ENCODE measurements around the gene SH2D7. TPM values are rescaled to one million over a fixed set of nuclear protein-coding genes. Genes with fewer than 3 reads are reported as not detected.

Gene SH2D7
- total RNA-seq, 1 experiment from 2014 or later, result not detected

- H3K27ac Mint-ChIP-seq (ENCODE audit: unreplicated experiment), result peak within 1 kb of the TSS; percentile 38
- intact Hi-C loops (cut with micrococcal nuclease; ENCODE audit: unreplicated experiment), result no loop called here
- peak; percentile 75 for DNase-seq
- no TSS peak for BruUV-seq (replicated peaks)
- no peaks in the 10 kb centered on the region for H3K27me3 Mint-ChIP-seq (ENCODE audit: unreplicated experiment)
- H3K4me1 Mint-ChIP-seq (ENCODE audit: low read depth, unreplicated experiment), result peaks cover 29% of the 10 kb centered on the region
- H3K36me3 Mint-ChIP-seq (ENCODE audit: insufficient read depth, unreplicated experiment), result peaks cover 32% of the 10 kb centered on the region
- H3K4me3 Mint-ChIP-seq (ENCODE audit: low read depth, unreplicated experiment), result peak within 1 kb of the TSS; percentile 85
- CTCF ChIA-PET, result interaction anchor here (0.6 kb wide), 1 partner anchor 20 kb away, joined by 3 read pairs; no protein-coding TSS in a partner anchor
- H3K9me3 Mint-ChIP-seq (ENCODE audit: low read depth, unreplicated experiment), result no peaks in the 10 kb centered on the region
- no peak for TF ChIP-seq CTCF (IDR thresholded peaks at IDR 0.05; ENCODE audit: unreplicated experiment)
Observed at GRCh38 chr15:78077053-78077870, 15.1 kb upstream of the SH2D7 start, which contains the start of gene TBC1D2B. TBC1D2B (minus strand) TSS chr15:78077711; CDS start chr15:78077652, 59 bp downstream.

DNA sequence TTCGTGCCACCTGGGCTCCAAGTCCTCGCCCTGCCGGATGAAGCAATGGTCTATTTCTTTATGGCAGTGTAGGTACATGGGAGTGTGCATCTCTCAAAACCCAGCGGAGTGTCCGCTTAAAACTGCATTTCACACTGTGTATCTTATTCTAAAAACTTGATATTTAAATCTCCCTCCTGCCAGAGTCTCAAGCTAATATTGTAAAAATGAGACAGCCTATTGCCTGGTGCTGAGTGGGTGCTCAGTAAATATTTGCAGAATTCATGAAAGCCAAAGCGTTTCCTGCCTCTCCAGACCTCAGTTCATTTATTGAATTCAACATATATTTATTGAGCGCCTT is 14.5 kb upstream of the SH2D7 start:
- no TSS peak for BruUV-seq (replicated peaks)

GRCh38 chr15:78079298-78080087 is 12.9 kb upstream of the SH2D7 start:
- H3K27ac Mint-ChIP-seq (ENCODE audit: unreplicated experiment), result no peak overlapping the region
- H3K36me3 Mint-ChIP-seq (ENCODE audit: insufficient read depth, unreplicated experiment), result peaks cover 32% of the 10 kb centered on the region
- DNase-seq, result no peak
- intact Hi-C loops (cut with micrococcal nuclease; ENCODE audit: unreplicated experiment), result no loop called here
- no peaks in the 10 kb centered on the region for H3K27me3 Mint-ChIP-seq (ENCODE audit: unreplicated experiment)
- CTCF ChIA-PET, result interaction anchor here (0.6 to 1.1 kb wide), 3 partner anchors 8 to 29 kb away, joined by 3 read pairs; no protein-coding TSS in a partner anchor
- H3K4me1 Mint-ChIP-seq (ENCODE audit: low read depth, unreplicated experiment), result peaks cover 28% of the 10 kb centered on the region
- no peaks in the 10 kb centered on the region for H3K9me3 Mint-ChIP-seq (ENCODE audit: low read depth, unreplicated experiment)
- no peak overlapping the region for H3K4me3 Mint-ChIP-seq (ENCODE audit: low read depth, unreplicated experiment)
- TF ChIP-seq CTCF (IDR thresholded peaks at IDR 0.05; ENCODE audit: unreplicated experiment), result no peak
- no TSS peak for BruUV-seq (replicated peaks)

More for the DNA sequence above, 14.5 kb upstream of the SH2D7 start:
- Mint-ChIP-seq H3K36me3 (ENCODE audit: insufficient read depth, unreplicated experiment) (peaks cover 32% of the 10 kb centered on the region), H3K4me1 (ENCODE audit: low read depth, unreplicated experiment) (peaks cover 28% of the 10 kb centered on the region), H3K9me3 (ENCODE audit: low read depth, unreplicated experiment) (no peaks in the 10 kb centered on the region), H3K27me3 (ENCODE audit: unreplicated experiment) (no peaks in the 10 kb centered on the region), H3K4me3 (ENCODE audit: low read depth, unreplicated experiment) (peak overlapping the region; percentile 85), H3K27ac (ENCODE audit: unreplicated experiment) (no peak overlapping the region)
- no peak for DNase-seq
- CTCF ChIA-PET, result no interaction called here
- TF ChIP-seq CTCF (IDR thresholded peaks at IDR 0.05; ENCODE audit: unreplicated experiment), result no peak
- intact Hi-C loops (cut with micrococcal nuclease; ENCODE audit: unreplicated experiment), result no loop called here

- H3K27ac Mint-ChIP-seq (ENCODE audit: unreplicated experiment), result no peak overlapping the region
- DNase-seq, result no peak
- peaks cover 31% of the 10 kb centered on the region for H3K36me3 Mint-ChIP-seq (ENCODE audit: insufficient read depth, unreplicated experiment)
- no peaks in the 10 kb centered on the region for H3K9me3 Mint-ChIP-seq (ENCODE audit: low read depth, unreplicated experiment)
- H3K4me3 Mint-ChIP-seq (ENCODE audit: low read depth, unreplicated experiment), result no peak overlapping the region
- CTCF ChIA-PET, result interaction anchor here (0.7 kb wide), 1 partner anchor 21 kb away, joined by 3 read pairs; no protein-coding TSS in a partner anchor
- H3K27me3 Mint-ChIP-seq (ENCODE audit: unreplicated experiment), result no peaks in the 10 kb centered on the region
- intact Hi-C loops (cut with micrococcal nuclease; ENCODE audit: unreplicated experiment), result no loop called here
- H3K4me1 Mint-ChIP-seq (ENCODE audit: low read depth, unreplicated experiment), result peaks cover 27% of the 10 kb centered on the region
- BruUV-seq (replicated peaks), result no TSS peak
- TF ChIP-seq CTCF (IDR thresholded peaks at IDR 0.05; ENCODE audit: unreplicated experiment), result no peak
Observed at GRCh38 chr15:78080088-78080460, 12.3 kb upstream of the SH2D7 start.
